HEK293T (cell line): ENCODE data around the gene ZBTB43.

Experiments used
- ARNT ChIP-seq: fragments of 450-650 bp; IDR thresholded peaks from 2 replicates; pipeline ENCODE4 v1.6.1; 2017; ENCODE audit warnings: mild to moderate bottlenecking
- BHLHE40 ChIP-seq: fragments of 450-650 bp; IDR thresholded peaks from 2 replicates; pipeline ENCODE4 v1.6.1; 2016; ENCODE audit warnings: mild to moderate bottlenecking, moderate library complexity, borderline replicate concordance
- FOXA1 ChIP-seq: fragments of 450-650 bp; IDR thresholded peaks from 2 replicates; pipeline ENCODE4 v1.6.1; 2016; ENCODE audit warnings: mild to moderate bottlenecking
- FOXK2 ChIP-seq: fragments of 450-650 bp; IDR thresholded peaks from 2 replicates; pipeline ENCODE4 v1.6.1; 2016; ENCODE audit warnings: mild to moderate bottlenecking
- FOXM1 ChIP-seq: fragments of 450-650 bp; IDR thresholded peaks from 2 replicates; pipeline ENCODE4 v1.6.1; 2017; ENCODE audit warnings: mild to moderate bottlenecking, borderline replicate concordance

GRCh38 chr9:126833710-126834345 lies 29.0 kb downstream of the ZBTB43 start:
- no peak for TF ChIP-seq FOXM1
- no peak for TF ChIP-seq BHLHE40
- no peak for TF ChIP-seq ARNT
- no peak for TF ChIP-seq FOXA1
- TF ChIP-seq FOXK2: no peak
